ENCODE results near the gene XRCC4.

The XRCC4 gene

DNA sequence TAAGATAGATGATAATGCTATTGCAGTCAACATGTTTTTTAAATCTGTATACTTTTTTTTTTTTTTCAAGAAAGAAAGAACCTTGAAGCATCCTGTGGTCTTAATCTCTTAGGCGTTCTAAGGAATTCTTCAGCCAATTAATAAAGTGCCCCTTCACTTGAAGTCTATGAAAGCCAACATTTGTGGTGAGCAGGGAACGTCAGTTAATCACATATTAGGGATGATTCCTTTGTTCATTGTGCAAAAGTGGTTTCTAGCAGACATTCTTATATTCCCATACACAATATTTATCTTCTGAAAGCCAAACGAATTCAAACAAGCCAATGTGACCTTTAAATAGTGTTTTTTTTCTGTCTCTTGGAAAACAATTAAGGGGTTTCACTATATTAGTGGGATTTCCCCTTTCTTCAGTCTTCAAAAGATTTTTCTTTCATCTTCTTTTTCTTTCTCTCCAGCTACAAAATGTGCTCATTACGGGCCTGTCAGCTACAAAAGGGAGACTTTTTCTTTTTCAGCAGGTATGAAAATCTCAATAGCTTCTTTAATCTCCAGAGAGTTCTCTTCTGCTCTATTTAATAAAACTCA is 40.3 kb upstream of the XRCC4 start:
- in situ Hi-C loops (cut with HindIII; ENCODE audit: low sequenced_read_pairs) = no loop called here
- TF ChIP-seq, protein P1, sequence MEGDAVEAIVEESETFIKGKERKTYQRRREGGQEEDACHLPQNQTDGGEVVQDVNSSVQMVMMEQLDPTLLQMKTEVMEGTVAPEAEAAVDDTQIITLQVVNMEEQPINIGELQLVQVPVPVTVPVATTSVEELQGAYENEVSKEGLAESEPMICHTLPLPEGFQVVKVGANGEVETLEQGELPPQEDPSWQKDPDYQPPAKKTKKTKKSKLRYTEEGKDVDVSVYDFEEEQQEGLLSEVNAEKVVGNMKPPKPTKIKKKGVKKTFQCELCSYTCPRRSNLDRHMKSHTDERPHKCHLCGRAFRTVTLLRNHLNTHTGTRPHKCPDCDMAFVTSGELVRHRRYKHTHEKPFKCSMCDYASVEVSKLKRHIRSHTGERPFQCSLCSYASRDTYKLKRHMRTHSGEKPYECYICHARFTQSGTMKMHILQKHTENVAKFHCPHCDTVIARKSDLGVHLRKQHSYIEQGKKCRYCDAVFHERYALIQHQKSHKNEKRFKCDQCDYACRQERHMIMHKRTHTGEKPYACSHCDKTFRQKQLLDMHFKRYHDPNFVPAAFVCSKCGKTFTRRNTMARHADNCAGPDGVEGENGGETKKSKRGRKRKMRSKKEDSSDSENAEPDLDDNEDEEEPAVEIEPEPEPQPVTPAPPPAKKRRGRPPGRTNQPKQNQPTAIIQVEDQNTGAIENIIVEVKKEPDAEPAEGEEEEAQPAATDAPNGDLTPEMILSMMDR (IDR thresholded peaks at IDR 0.05; ENCODE audit: low read depth, low read length) = no peak

DNA sequence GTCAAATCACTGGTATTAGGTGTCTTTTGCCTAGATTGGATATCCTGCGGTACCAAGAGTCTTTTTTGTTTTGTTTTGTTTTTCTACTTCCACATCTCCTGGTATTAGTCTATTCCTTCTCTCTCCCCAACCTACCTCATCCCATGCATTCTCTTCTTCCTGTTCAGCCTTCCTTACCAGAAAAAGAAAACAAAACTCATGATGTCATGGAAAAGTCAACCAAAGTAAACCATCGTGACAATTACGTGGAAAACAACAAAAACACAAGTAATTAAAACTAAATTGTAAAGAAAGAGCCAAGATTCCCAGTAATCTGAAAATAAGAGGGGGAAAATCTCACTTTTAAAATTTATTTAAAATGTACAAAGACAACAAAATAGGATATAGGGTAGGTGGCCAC is 38.4 kb upstream of the XRCC4 start:
- no peak for DNase-seq (ENCODE audit: low read depth, low spot score)
- no peak overlapping the region for H3K4me3 ChIP-seq (ENCODE audit: low read depth, low read length)
- TF ChIP-seq, protein P1 (IDR thresholded peaks at IDR 0.05; ENCODE audit: low read depth, low read length) = no peak
- in situ Hi-C loops (cut with HindIII; ENCODE audit: low sequenced_read_pairs) = no loop called here

More for the DNA sequence above, 40.3 kb upstream of the XRCC4 start:
- DNase-seq (ENCODE audit: low read depth, low spot score) = peak; percentile 26
- H3K4me3 ChIP-seq (ENCODE audit: low read depth, low read length) = no peak overlapping the region

DNA sequence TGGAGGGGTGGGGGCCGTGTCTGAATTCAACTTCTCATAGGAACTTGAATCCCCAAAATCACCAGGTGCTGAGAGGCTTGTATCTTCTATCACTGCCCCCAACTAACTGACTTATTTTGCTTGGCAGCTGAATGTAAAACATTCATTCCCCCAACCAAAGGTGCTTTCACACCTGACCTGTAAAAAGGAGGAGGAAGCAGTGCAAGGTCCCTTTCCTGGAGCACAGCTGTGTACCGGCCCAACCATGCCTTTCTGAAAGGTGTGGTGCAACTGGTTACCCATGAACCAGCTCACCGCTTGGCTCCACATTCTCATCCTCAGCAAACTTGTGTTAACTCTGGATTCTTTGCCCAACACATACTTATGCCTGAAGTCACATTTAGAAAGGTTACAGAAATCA is 34.8 kb upstream of the XRCC4 start:
- no peak for DNase-seq (ENCODE audit: low read depth, low spot score)
- in situ Hi-C loops (cut with HindIII; ENCODE audit: low sequenced_read_pairs) = no loop called here
- H3K4me3 ChIP-seq (ENCODE audit: low read depth, low read length) = no peak overlapping the region
- TF ChIP-seq, protein P1 (IDR thresholded peaks at IDR 0.05; ENCODE audit: low read depth, low read length) = no peak

DNA sequence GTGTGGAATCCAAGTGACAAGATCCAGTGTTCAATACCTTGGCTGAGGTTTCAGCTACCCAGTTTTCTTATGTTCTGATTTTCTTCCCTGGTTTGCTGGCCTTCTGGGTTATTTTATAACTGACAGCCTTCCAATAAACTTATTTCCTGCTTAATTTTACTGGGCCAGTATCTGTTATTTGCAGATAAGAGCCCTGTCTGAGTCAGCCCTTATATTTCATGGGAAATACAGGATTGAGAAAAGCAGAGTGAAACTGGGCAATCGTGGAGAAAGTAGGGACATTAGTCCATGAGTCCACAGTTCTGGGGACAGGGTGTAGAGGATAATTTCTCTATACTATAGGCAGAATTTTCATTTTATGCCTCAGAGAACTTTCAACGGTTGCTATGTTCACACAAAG is 32.4 kb upstream of the XRCC4 start:
- in situ Hi-C loops (cut with HindIII; ENCODE audit: low sequenced_read_pairs) = no loop called here
- no peak overlapping the region for H3K4me3 ChIP-seq (ENCODE audit: low read depth, low read length)
- DNase-seq (ENCODE audit: low read depth, low spot score) = no peak
- TF ChIP-seq, protein P1 (IDR thresholded peaks at IDR 0.05; ENCODE audit: low read depth, low read length) = no peak

DNA sequence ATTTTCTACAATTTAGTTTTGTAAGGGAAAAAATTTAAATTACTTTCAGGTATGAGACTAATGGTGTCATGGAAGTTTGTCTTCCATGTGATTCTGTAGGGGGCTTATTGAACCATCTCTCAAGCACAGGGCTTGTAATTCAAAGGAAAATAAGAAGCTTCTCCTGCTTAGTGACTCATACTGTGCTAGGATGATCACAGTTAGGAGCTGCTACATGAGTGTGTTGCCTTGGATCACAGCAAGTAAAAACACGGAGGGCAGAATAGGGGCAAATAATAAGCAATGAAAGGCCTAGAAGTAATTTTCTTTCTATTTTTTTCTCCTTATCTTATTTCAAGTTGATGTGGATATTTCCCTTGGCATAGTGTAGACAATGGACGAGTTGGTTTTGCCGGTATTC is 29.1 kb upstream of the XRCC4 start:
- in situ Hi-C loops (cut with HindIII; ENCODE audit: low sequenced_read_pairs) = no loop called here
- TF ChIP-seq, protein P1 (IDR thresholded peaks at IDR 0.05; ENCODE audit: low read depth, low read length) = no peak
- DNase-seq (ENCODE audit: low read depth, low spot score) = peak; percentile 39
- H3K4me3 ChIP-seq (ENCODE audit: low read depth, low read length) = no peak overlapping the region

DNA sequence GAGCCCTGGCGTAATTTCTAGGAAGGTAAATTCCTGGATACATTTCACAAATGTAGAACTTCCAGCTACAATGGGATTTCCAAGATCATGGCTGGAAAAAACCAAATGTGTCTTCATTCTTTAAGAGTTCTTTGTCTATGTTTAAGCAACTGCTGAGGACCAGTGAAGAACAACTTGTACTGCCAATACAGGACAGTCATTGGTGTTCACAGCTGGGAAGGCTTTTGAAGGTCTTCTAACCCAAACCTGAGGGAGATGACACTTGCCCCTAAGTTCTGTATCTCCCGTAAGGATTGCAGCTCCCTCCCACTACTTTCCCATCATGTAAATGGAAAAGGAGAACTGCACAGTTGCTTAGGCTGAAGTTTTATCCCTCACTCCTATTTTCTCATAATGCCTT is 28.5 kb upstream of the XRCC4 start:
- in situ Hi-C loops (cut with HindIII; ENCODE audit: low sequenced_read_pairs) = no loop called here
- DNase-seq (ENCODE audit: low read depth, low spot score) = no peak
- H3K4me3 ChIP-seq (ENCODE audit: low read depth, low read length) = no peak overlapping the region
- TF ChIP-seq, protein P1 (IDR thresholded peaks at IDR 0.05; ENCODE audit: low read depth, low read length) = no peak

Measured in astrocyte of the spinal cord (primary cell).